Choroid plexus epithelial cell (primary cell): ENCODE data around the gene HSPB9.

ENCODE experiments used
- DNase-seq: peaks from one replicate; pipeline ENCODE4 v3.0.0-alpha.2; 2010; ENCODE audit warnings: low read depth
- H3K4me3 ChIP-seq: 2 replicates; pipeline ENCODE4 v1.5.1; 2011; ENCODE audit warnings: low read depth, mild to moderate bottlenecking, control low read depth, low read length, moderate library complexity
- TF ChIP-seq, protein P1 (sequence below): conservative IDR thresholded peaks from 2 replicates; pipeline ENCODE4 v1.5.1; 2011; ENCODE audit warnings: low read depth, mild to moderate bottlenecking, control low read depth, inconsistent platforms, low read length, moderate library complexity

HSPB9 gene

GRCh38 chr17:42129109-42129837, 6.7 kb downstream of the HSPB9 start:
- TF ChIP-seq, protein P1, sequence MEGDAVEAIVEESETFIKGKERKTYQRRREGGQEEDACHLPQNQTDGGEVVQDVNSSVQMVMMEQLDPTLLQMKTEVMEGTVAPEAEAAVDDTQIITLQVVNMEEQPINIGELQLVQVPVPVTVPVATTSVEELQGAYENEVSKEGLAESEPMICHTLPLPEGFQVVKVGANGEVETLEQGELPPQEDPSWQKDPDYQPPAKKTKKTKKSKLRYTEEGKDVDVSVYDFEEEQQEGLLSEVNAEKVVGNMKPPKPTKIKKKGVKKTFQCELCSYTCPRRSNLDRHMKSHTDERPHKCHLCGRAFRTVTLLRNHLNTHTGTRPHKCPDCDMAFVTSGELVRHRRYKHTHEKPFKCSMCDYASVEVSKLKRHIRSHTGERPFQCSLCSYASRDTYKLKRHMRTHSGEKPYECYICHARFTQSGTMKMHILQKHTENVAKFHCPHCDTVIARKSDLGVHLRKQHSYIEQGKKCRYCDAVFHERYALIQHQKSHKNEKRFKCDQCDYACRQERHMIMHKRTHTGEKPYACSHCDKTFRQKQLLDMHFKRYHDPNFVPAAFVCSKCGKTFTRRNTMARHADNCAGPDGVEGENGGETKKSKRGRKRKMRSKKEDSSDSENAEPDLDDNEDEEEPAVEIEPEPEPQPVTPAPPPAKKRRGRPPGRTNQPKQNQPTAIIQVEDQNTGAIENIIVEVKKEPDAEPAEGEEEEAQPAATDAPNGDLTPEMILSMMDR = no peak
- no peak overlapping the region for H3K4me3 ChIP-seq
- no peak for DNase-seq

- TF ChIP-seq, protein P1 = no peak
- H3K4me3 ChIP-seq = no peak overlapping the region
- DNase-seq = no peak
Observed at GRCh38 chr17:42130310-42130936, 7.8 kb downstream of the HSPB9 start.

- H3K4me3 ChIP-seq = no peak overlapping the region
- TF ChIP-seq, protein P1 = no peak
- no peak for DNase-seq
Observed at GRCh38 chr17:42131232-42131631, 8.6 kb downstream of the HSPB9 start.

- TF ChIP-seq, protein P1 = no peak
- DNase-seq = peak; percentile 35
- H3K4me3 ChIP-seq = no peak overlapping the region
Observed at GRCh38 chr17:42131981-42132432, 9.4 kb downstream of the HSPB9 start.

GRCh38 chr17:42132941-42133340, 10.3 kb downstream of the HSPB9 start:
- DNase-seq = peak; percentile 69
- H3K4me3 ChIP-seq = no peak overlapping the region
- TF ChIP-seq, protein P1 = no peak

GRCh38 chr17:42133461-42134041, 10.9 kb downstream of the HSPB9 start:
- H3K4me3 ChIP-seq = no peak overlapping the region
- TF ChIP-seq, protein P1 = no peak
- no peak for DNase-seq

GRCh38 chr17:42135151-42135550, 12.5 kb downstream of the HSPB9 start:
- no peak overlapping the region for H3K4me3 ChIP-seq
- no peak for DNase-seq
- TF ChIP-seq, protein P1 = no peak
